COLO829 (cell line): Measurements from ENCODE around the gene NCKAP5.

Experiments
- DNase-seq: peaks from one replicate; pipeline ENCODE4 v3.0.0; 2012; ENCODE audit warnings: low spot score

Gene NCKAP5

GRCh38 chr2:132798341-132798740 lies 769.9 kb downstream of the NCKAP5 start:
- no peak for DNase-seq

GRCh38 chr2:132797556-132797955 lies 770.7 kb downstream of the NCKAP5 start:
- DNase-seq = no peak

DNA sequence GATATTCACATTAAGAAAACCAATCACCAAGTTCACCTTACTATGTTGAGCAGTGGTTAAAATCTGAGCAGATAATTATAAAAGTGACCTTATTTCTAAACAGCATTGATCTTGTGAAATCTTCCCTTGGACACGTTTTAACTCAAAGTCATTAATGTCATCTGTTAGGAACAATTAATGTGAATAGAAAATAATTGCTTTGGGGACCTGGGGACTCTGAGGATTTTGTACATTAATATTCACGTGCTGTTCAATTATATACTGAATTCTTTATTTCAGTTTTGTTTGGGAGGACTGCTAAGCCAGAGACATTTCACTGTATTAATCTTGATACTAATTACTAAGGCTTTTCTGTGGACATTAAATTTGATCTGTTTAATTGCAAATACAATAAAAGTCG lies 771.2 kb downstream of the NCKAP5 start:
- no peak for DNase-seq

- DNase-seq = no peak
These were observed 773.0 kb downstream of the NCKAP5 start for GRCh38 chr2:132795220-132795619.

- DNase-seq = no peak
These were observed 774.7 kb downstream of the NCKAP5 start for GRCh38 chr2:132793532-132793931.

- no peak for DNase-seq
These were observed 778.0 kb downstream of the NCKAP5 start for GRCh38 chr2:132790207-132790785.

DNA sequence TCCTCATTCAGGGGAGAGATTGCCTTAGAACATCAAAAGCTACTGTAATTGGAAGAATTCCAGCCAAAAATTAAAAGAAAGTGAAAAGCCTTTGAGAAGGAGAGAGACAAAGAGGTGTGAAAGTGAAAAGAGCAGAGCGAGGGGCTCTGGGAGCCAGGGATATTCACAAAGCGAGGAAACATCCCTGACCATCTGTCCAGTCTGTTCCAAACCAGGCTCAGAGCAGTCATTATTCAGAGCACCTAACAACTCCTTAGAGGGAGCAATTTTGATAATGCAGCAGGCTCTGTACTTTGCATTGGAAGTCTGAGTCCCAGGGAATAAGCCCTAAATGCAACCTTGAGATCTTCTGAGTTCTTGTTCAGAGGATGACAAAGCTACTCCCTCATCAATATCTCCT lies 779.2 kb downstream of the NCKAP5 start:
- DNase-seq = no peak

DNA sequence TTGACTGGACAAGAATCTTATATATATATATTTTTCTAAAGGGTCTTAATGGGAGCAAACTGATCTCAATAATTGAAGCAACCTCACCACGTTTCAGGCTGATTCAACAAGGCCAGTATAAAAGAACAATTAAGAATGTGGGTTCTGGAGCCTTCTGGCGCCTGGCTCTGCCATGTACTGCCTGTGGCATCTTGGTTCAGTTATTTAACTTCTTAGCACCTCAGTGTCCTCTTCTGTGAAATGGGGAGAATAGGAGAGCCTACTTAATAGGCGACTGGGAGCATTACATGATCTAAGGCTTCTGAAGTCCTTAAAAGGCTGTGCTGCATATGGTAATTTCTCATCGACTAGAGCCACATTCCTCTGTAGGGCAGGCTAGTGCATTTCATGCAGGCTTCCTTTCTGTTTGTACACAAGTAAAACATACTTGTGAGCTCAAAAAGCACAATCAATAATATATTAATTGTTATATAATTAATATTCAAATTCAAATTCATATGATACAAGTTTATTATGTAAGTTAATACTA lies 779.9 kb downstream of the NCKAP5 start:
- no peak for DNase-seq

GRCh38 chr2:132783883-132784282 lies 784.4 kb downstream of the NCKAP5 start:
- no peak for DNase-seq

GRCh38 chr2:132782176-132782783 lies 786.0 kb downstream of the NCKAP5 start:
- no peak for DNase-seq

DNA sequence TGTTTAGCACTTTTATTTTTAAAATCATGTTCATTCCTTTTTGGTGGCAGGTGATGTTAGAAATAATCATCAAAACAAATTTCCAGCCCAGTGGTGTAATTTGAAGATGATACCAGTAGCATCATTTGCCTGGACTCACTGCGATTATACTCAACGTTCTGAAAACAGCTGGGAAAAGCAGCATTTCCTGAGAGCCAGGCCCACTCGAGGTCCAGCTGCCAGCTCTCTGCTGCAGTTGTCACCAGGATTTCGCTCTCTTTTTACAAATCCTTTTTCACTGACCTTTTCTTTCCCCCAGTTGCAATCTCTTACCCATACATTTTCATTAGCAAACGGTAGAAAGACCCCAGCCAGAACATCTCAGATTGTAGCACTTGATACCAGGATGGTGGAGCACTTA lies 787.6 kb downstream of the NCKAP5 start:
- DNase-seq = no peak

DNA sequence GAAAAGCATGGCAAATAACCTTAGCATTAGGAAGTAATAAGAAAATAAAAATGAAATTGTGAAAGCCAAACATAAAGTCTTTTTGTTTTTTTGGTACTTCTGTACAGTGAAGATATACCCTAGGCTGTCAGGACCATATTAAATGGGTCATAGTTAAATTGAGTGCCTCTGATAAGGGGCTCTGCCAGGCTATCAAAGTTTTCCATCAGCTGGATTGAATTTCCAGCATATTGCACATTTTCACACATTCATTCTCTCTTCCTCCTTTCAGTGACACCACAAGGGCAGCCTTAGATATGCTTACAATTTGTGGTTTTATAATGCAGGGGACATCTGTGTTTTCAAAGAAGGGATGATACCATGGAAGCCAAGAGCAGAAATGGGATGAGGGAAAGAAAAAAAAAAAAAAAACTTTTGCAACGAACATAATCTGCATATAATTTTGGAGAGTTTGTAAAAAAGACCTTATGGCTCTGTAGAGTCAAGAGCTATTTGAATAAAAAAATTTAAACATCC lies 789.0 kb downstream of the NCKAP5 start:
- DNase-seq = no peak

- no peak for DNase-seq
These were observed 792.0 kb downstream of the NCKAP5 start for GRCh38 chr2:132776287-132776686.

- no peak for DNase-seq
These were observed 794.1 kb downstream of the NCKAP5 start for GRCh38 chr2:132774189-132774588.

GRCh38 chr2:132773331-132773730 lies 794.9 kb downstream of the NCKAP5 start:
- DNase-seq = no peak

- DNase-seq = no peak
These were observed 795.9 kb downstream of the NCKAP5 start for GRCh38 chr2:132772340-132772739.

GRCh38 chr2:132766573-132766972 lies 801.7 kb downstream of the NCKAP5 start:
- peak; percentile 6 for DNase-seq

GRCh38 chr2:132761437-132761836 lies 806.8 kb downstream of the NCKAP5 start:
- no peak for DNase-seq

DNA sequence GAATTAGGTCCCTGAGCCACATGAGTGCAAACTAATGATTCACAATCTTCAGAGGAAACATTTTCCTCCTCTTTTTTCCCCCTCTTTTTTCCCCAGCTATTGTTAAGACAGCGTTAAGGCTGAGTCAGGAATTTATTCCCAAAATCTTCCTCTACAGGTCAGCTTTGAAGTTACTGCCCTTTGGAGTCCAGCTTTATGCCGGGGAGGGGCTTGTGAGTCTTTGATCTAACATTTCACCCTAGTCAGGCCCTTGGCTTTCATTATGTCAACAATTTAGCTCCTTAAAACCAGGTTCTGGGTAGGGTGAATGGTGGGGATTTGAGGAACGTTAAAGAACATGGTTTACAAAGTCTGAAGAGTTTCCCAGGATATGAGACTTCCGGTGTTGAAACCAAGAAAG lies 807.3 kb downstream of the NCKAP5 start:
- DNase-seq = no peak

- no peak for DNase-seq
These were observed 807.9 kb downstream of the NCKAP5 start for GRCh38 chr2:132760405-132760804.

- DNase-seq = no peak
These were observed 809.3 kb downstream of the NCKAP5 start for GRCh38 chr2:132758995-132759394.

DNA sequence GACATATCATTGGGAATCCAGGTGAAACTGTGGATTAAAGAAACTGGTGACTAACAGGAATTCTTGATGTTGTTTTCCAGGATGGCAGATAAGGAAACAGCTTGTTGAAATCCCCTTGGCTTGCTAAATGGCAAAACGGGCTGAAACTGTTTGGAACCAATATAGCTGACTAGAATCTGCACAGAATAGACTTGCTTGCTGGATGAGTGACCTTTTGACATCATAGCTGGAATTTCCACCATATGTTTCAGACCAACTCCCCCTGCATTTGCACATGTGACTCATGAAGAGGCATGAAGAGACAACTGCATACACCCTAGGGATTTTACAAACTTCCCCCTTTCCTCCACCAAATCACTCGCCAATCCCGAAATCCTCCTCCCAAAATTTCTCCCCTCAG lies 810.6 kb downstream of the NCKAP5 start:
- no peak for DNase-seq

DNA sequence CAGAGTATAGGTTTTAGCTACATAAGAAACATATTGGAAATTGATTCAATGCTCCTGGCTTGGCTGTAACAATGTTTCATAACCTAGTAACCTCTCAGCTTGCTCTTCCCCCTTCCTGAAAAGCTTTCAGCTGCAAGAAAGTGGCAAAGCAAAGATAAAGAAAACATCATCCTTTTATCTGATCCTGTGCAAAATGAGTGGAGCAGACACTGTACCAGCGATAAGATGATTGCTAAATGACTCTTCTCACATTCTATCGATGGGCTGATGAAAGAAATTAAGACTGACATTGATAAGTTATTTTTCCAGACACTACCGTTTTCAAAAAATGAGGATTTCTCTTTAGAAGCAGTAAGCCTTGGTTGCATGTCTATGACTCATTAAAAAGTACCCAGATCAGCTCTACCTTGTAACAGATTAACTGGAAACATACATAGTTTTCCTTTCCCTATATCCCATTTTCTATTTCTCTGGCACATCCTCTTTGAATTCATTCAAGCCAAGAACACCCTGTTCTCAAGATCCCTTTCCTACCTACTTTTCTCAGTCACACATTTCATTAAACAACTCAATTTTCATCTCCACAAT lies 811.2 kb downstream of the NCKAP5 start:
- no peak for DNase-seq
